Duodenal mucosa (tissue), 2 donors: ENCODE results near the gene DNAH14.
"Not testable (repeated sequence)": the region's sequence is repeated elsewhere in the genome, so short reads cannot be mapped to it uniquely, and the experiment has no call there.

Experiments
- H3K27ac ChIP-seq: one replicate; pipeline ENCODE4 v1.7.0; 2013; ENCODE audit warnings: low read depth, low read length
- H3K27me3 ChIP-seq, 2 donors: one replicate each; pipeline ENCODE4 v1.7.0; 2013; ENCODE audit warnings: low read length in 2 of 2, control low read depth in 1 of 2; ENCODE audit not compliant: insufficient read depth in 2 of 2, control insufficient read depth in 1 of 2
- H3K36me3 ChIP-seq, 2 donors: one replicate each; pipeline ENCODE4 v1.7.0; 2013; ENCODE audit warnings: low read length in 2 of 2, control low read depth in 1 of 2; ENCODE audit not compliant: insufficient read depth in 2 of 2, control insufficient read depth in 1 of 2
- H3K4me1 ChIP-seq, 2 donors: one replicate each; pipeline ENCODE4 v1.7.0; 2013; ENCODE audit warnings: low read length in 2 of 2, control low read depth in 1 of 2; ENCODE audit not compliant: insufficient read depth in 2 of 2, control insufficient read depth in 1 of 2
- H3K4me3 ChIP-seq, 2 donors: one replicate each; pipeline ENCODE4 v1.7.0; 2013; ENCODE audit warnings: low read length in 2 of 2, low read depth in 1 of 2
- H3K9ac ChIP-seq, 2 donors: one replicate each; pipeline ENCODE4 v1.7.0; 2013; ENCODE audit warnings: low read length in 2 of 2, low read depth in 1 of 2
- H3K9me3 ChIP-seq, 2 donors: one replicate each; pipeline ENCODE4 v1.7.0; 2013; ENCODE audit warnings: low read length in 2 of 2, control low read depth in 1 of 2; ENCODE audit not compliant: control insufficient read depth in 1 of 2

The DNAH14 gene

DNA sequence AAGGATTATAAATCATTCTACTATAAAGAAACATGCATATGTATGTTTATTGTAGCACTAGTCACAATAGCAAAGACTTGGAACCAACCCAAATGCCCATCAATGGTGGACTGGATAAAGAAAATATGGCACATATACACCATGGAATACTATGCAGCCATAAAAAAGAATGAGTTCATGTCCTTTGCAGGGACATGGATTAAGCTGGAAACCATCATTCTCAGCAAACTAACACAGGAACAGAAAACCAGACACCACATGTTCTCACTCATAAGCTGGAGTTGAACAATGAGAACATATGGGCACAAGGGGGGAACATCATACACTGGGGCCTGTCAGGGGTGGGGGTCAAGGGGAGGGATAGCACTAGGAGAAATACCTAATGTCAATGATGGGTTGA is 300.0 kb downstream of the DNAH14 start:
- H3K36me3 ChIP-seq, H3K4me1 ChIP-seq, H3K9me3 ChIP-seq, H3K27ac ChIP-seq, H3K9ac ChIP-seq, H3K4me3 ChIP-seq, H3K27me3 ChIP-seq: not testable (repeated sequence)

DNA sequence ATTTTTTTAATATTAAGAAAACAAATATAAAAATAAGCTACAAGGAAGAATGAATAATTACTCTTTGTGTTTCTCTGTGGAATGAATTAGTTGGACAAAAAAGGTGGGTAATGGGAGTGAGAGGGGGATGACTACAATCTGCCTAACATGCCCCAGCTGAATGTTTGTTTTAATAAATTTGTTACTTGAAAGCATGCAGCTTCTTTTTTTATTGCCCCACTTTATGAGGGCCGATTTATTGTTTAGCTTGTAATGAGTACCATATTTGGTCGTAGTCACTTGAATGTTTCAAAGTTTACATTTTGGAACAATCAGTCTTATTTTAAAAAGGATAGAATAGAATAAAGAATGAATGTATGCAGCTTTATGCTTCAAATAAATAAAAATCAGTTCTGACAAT is 301.0 kb downstream of the DNAH14 start:
- H3K9ac ChIP-seq, result no peak overlapping the region
- H3K9me3 ChIP-seq, result peaks cover 2 to 8% of the 10 kb centered on the region in 2 donors
- H3K27me3 ChIP-seq, result no peaks in the 10 kb centered on the region
- no peak overlapping the region for H3K27ac ChIP-seq
- H3K4me1 ChIP-seq, result no peaks in the 10 kb centered on the region
- H3K4me3 ChIP-seq, result no peak overlapping the region
- H3K36me3 ChIP-seq, result no peaks in the 10 kb centered on the region

DNA sequence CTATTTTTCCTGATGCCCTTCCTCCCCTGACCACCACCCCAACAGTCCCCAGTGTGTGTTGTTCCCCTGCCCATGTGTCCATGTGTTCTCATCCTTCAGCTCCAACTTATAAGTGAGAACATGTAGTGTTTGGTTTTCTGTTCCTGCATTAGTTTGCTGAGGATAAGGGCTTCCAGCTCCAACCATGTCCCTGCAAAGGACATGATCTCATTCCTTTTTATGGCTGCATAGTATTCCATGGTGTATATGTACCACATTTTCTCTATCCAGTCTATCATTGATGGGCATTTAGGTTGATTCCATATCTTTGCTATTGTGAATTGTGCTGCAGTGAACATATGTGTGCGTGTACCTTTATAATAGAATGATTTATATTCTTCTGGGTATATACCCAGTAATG is 303.5 kb downstream of the DNAH14 start:
- H3K27ac ChIP-seq, H3K4me1 ChIP-seq, H3K9me3 ChIP-seq, H3K4me3 ChIP-seq, H3K27me3 ChIP-seq, H3K9ac ChIP-seq, H3K36me3 ChIP-seq: not testable (repeated sequence)

DNA sequence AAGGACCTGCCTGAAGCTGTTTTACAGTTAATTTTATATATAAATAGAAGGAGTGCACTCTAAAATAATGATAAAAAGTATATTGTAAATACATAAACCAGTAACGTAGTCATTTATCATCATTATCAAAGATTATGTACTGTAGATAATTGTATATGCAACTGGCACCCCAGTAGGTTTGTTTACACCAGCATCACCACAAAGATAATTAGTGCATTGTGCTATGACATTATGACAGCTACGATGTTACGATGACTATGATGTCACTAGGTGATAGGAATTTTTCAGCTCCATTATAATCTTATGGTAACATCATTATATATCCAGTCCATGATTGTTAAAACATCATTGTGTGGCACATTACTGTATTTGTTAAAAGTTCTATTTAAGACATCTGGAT is 313.1 kb downstream of the DNAH14 start:
- no peak overlapping the region for H3K27ac ChIP-seq
- H3K36me3 ChIP-seq, result no peaks in the 10 kb centered on the region
- H3K4me1 ChIP-seq, result no peaks in the 10 kb centered on the region
- H3K4me3 ChIP-seq, result no peak overlapping the region
- H3K9me3 ChIP-seq, result peaks cover 0 to 7% of the 10 kb centered on the region in 2 donors
- no peaks in the 10 kb centered on the region for H3K27me3 ChIP-seq
- no peak overlapping the region for H3K9ac ChIP-seq

DNA sequence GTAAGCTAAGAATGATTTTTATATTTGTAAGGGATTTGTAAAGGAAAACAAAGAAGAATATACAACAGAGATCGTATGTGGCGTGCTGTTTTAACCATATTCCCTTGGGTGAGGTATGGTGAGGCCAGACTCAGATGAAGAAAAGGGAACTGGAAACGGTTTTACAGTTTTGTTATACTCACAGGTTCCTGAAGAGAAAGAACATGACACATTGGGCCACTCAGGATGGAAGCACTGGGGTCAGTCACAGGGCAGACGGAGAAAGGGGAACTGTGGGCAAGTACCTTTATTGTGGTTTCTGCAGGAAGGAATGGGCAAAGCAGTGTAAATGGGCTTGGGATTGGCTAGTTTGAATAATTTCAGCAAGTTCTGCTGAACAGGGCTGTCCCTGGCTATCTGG is 321.0 kb downstream of the DNAH14 start:
- Histone ChIP-seq H3K36me3 (no peaks in the 10 kb centered on the region), H3K27ac (no peak overlapping the region), H3K9ac (no peak overlapping the region), H3K27me3 (no peaks in the 10 kb centered on the region), H3K4me1 (no peaks in the 10 kb centered on the region), H3K9me3 (no peaks in the 10 kb centered on the region), H3K4me3 (no peak overlapping the region)

DNA sequence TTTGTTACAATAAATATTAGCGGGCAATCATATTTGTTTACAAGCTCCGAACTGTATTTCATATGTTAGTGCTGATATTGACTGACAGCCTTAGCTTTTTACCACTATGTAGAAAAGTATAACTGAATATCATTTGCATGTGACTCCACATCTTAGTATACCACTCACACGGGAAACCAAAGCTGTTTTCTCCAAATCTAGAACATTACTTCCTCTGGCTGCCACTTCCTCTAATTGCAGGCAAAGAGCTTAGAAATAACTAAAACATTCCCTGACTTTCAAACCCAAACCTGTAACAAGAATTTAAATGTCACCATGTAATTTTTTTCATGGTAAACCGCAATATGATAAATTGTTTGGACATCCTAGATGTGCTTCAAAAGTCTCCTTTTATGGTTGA is 323.7 kb downstream of the DNAH14 start:
- Histone ChIP-seq H3K36me3 (no peaks in the 10 kb centered on the region), H3K27ac (no peak overlapping the region), H3K9me3 (no peaks in the 10 kb centered on the region), H3K4me3 (no peak overlapping the region), H3K27me3 (no peaks in the 10 kb centered on the region), H3K4me1 (no peaks in the 10 kb centered on the region), H3K9ac (no peak overlapping the region)

DNA sequence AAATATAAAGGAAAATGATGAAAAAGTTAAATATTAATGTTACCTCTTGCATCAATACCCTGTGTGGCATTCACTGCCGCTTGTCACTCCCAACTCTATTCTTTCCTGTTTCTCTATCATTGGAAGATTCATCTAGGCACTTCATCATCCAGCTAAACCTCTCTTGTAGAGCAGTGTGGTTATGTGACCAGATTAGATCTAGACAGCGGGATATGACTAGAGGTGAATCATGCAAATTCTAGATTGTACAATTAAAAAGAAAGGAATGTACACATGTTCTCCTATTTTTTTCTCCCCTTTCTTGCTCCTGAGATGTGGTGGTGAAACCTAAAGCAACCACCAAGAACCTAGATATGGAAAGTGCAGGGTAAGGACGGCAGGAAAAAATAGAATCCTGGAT is 324.3 kb downstream of the DNAH14 start:
- no peaks in the 10 kb centered on the region for H3K9me3 ChIP-seq
- no peaks in the 10 kb centered on the region for H3K27me3 ChIP-seq
- H3K4me1 ChIP-seq, result no peaks in the 10 kb centered on the region
- H3K9ac ChIP-seq, result no peak overlapping the region
- H3K27ac ChIP-seq, result no peak overlapping the region
- no peak overlapping the region for H3K4me3 ChIP-seq
- no peaks in the 10 kb centered on the region for H3K36me3 ChIP-seq

DNA sequence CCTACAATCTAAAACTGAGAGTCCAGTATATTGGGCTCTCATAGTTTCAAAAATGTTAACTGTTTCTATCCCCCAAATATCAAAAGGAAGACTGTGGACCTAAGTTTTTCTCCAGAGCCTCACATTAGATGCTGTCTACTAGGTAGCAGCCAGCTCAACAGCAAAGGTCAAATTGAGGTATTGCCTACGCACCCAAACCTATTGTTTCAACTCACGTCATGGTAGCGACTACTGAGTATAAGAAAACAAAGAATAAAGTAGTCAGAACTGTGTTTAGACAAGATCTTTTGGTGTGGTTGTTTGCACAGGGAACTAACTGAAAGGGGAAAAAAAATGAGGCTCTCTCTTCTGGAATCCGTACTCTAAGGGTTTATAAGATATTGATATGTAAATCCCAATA is 325.2 kb downstream of the DNAH14 start:
- Histone ChIP-seq H3K4me3 (no peak overlapping the region), H3K9ac (no peak overlapping the region), H3K27ac (no peak overlapping the region), H3K4me1 (no peaks in the 10 kb centered on the region), H3K9me3 (no peaks in the 10 kb centered on the region), H3K36me3 (no peaks in the 10 kb centered on the region), H3K27me3 (no peaks in the 10 kb centered on the region)

DNA sequence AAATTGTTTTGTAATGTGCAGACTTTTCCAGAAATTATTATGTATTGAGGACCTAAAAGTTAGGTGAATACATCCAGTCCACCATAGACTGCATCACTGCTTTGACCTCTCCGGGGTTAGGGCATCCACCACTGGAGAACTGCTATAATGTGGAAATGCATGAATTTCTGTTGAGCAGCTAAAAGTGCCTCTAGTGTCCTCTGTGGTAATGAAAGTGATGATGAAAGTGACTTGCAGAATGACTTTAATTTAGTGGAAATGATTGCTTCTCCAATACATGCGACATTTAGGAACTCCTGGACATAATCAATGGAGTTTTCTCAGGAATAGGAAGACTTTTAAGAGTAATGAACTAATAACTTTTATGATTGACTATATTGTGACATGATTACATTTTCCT is 327.6 kb downstream of the DNAH14 start:
- Histone ChIP-seq H3K4me1 (no peaks in the 10 kb centered on the region), H3K27ac (no peak overlapping the region), H3K4me3 (no peak overlapping the region), H3K9me3 (no peaks in the 10 kb centered on the region), H3K36me3 (no peaks in the 10 kb centered on the region), H3K9ac (no peak overlapping the region), H3K27me3 (no peaks in the 10 kb centered on the region)

DNA sequence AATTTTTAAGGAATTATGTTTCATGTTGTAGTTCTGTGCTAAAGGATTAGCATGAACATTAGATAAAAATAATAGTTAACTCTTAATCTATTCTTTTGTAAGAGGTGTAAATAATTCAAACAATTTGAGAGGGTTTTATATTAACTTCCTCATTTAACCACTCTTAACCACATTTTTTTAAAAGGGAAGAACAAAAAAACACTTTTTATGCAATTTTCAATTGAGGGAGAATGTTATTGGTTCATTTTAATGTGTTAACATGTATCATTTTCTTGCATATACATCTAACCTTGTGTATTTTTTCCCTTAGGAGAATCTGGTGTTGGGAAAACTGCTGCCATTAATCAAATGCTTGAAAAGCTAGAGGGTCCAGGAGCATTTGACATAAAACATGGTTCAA is 329.3 kb downstream of the DNAH14 start:
- Histone ChIP-seq H3K27ac (no peak overlapping the region), H3K36me3 (no peaks in the 10 kb centered on the region), H3K9ac (no peak overlapping the region), H3K4me1 (no peaks in the 10 kb centered on the region), H3K9me3 (no peaks in the 10 kb centered on the region), H3K27me3 (no peaks in the 10 kb centered on the region), H3K4me3 (no peak overlapping the region)

DNA sequence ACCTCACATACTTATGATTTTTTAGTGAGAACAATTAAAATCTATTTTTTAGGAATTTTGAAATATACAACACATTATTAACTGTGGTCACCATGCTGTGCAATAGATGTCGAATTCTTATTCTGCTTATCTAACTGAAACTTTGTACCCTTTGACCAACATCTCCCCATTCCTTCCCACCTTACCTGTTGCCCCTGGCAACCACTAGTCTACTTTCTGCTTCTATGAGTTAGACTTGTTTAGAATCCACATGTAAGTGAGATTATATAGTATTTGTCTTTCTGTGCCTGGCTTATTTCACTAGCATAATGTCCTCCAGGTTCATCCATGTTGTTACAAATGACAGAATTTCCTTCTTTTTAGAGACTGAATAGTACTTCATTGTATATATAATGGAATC is 330.1 kb downstream of the DNAH14 start:
- no peaks in the 10 kb centered on the region for H3K27me3 ChIP-seq
- H3K9me3 ChIP-seq, result no peaks in the 10 kb centered on the region
- H3K4me1 ChIP-seq, result no peaks in the 10 kb centered on the region
- H3K4me3 ChIP-seq, result no peak overlapping the region
- no peak overlapping the region for H3K27ac ChIP-seq
- H3K36me3 ChIP-seq, result no peaks in the 10 kb centered on the region
- H3K9ac ChIP-seq, result no peak overlapping the region
